BJ (cell line): ENCODE data around the gene TRMT10B. TPM values are rescaled to one million over a fixed set of nuclear protein-coding genes. Genes with fewer than 3 reads are reported as not detected.

ENCODE experiments used
- CTCF ChIA-PET: fragments of 350-600 bp; formaldehyde crosslinking; extraction: SDS; loops from one replicate; lab custom pipeline; 2021; ENCODE audit warnings: antibody characterized with exemption, inconsistent platforms; lab: Yijun Ruan, JAX
- POLR2A ChIA-PET: fragments of 300-600 bp; sonication (Branson Sonifier 250); formaldehyde crosslinking; extraction: SDS; loops from one replicate; lab custom pipeline; 2021; ENCODE audit warnings: antibody characterized with exemption; lab: Charles Lee
- DNase-seq: peaks from one replicate; pipeline ENCODE4 v3.0.0-alpha.2; 2011; ENCODE audit warnings: low read depth
- H3K27me3 ChIP-seq: 2 replicates; pipeline ENCODE4 v1.6.0; 2011; ENCODE audit warnings: low read length; ENCODE audit not compliant: control insufficient read depth, insufficient read depth
- H3K36me3 ChIP-seq: 2 replicates; pipeline ENCODE4 v1.5.1; 2011; ENCODE audit warnings: low read length; ENCODE audit not compliant: control insufficient read depth, insufficient read depth
- H3K4me3 ChIP-seq: 2 replicates; pipeline ENCODE4 v1.5.1; 2011; ENCODE audit warnings: low read depth, mild to moderate bottlenecking, control low read depth, low read length
- polyA minus RNA-seq: library from RNA; depleted of rRNA, polyadenylated mRNA; stranded (reverse); fragments of >200 nt; gene quantifications from 2 replicates; pipeline ENCODE4 v1.2.3, GENCODE V29; 2011; rRNA and poly(A)+ RNA removed
- polyA plus RNA-seq: library from polyadenylated mRNA; depleted of rRNA; stranded (reverse); fragments of >200 nt; gene quantifications from 2 replicates; pipeline ENCODE4 v1.2.3, GENCODE V29; 2011; rRNA removed
- TF ChIP-seq, protein P1 (sequence below): IDR thresholded peaks from 2 replicates; pipeline ENCODE4 v1.5.1; 2011; ENCODE audit warnings: low read depth, mild to moderate bottlenecking, control low read depth, inconsistent platforms, low read length, moderate library complexity; ENCODE audit not compliant: insufficient read depth

Gene TRMT10B
- polyA plus RNA-seq: 5.3 and 5.8 TPM in 2 replicates
- 1.7 and 2.0 TPM in 2 replicates for polyA minus RNA-seq

DNA sequence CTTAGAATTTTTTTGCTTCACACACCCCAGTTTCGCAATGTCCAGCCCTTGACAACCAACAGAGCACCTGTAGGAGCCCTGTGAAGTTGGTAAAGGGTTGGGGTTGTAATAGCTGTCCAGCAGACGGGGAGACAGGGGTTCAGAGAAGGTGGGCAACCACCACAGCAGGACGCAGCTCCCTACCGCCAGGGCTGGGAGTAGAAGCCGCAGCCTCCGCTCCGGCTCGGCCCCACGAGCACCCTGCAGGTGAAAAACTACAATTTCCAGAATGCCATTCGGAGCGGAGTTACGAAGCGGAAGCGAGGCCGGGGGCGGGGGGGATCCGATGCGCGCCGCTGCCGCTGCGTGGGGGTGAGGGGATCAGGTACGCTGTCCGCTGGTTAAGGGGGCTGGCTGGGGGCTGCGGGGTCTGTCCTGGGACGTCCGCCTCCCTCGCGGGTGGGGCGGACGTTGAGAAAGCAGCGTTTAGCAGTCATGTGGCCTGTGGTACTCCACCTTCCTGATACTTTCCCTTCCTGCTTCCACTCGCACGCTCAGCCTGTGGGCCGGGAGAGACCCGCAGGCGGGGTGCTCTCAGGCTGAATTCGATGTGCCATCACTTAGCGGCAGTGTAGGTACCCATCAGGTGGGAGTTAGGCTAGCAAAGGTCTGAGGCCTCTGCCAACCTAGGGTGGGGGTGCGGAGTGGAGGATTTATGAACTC is at the start of gene TRMT10B:
TSS of gene TRMT10B (plus strand) at position 317 of the 702 bp plus-strand sequence. CDS start 8,127 bp downstream, outside the sequence.
- Histone ChIP-seq H3K27me3 (no peaks in the 10 kb centered on the region), H3K36me3 (no peaks in the 10 kb centered on the region), H3K4me3 (peak within 1 kb of the TSS; percentile 69)
- CTCF ChIA-PET: no interaction called here
- POLR2A ChIA-PET: no interaction called here
- TF ChIP-seq, protein P1, sequence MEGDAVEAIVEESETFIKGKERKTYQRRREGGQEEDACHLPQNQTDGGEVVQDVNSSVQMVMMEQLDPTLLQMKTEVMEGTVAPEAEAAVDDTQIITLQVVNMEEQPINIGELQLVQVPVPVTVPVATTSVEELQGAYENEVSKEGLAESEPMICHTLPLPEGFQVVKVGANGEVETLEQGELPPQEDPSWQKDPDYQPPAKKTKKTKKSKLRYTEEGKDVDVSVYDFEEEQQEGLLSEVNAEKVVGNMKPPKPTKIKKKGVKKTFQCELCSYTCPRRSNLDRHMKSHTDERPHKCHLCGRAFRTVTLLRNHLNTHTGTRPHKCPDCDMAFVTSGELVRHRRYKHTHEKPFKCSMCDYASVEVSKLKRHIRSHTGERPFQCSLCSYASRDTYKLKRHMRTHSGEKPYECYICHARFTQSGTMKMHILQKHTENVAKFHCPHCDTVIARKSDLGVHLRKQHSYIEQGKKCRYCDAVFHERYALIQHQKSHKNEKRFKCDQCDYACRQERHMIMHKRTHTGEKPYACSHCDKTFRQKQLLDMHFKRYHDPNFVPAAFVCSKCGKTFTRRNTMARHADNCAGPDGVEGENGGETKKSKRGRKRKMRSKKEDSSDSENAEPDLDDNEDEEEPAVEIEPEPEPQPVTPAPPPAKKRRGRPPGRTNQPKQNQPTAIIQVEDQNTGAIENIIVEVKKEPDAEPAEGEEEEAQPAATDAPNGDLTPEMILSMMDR: 0 out of 2 replicates have a peak, but pooled peaks have one; percentile 8
- no peak for DNase-seq

DNA sequence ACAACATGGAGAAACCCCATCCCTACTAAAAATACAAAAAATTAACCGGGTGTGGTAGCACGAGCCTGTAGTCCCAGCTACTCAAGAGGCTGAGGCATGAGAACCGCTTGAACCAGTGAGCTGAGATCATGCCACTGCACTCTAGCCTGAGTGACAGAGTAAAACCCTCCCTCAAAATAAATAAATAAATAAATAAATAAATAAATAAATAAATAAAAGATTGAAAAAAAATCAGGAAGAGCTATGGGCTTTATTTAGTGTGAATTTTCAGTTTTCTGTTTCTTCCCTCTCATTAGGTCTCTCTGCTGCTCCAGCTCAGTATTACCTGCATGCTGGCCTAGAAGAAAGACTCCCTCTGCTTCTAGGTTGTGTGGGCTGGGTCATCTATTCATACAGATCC is 47.8 kb upstream of the TRMT10B start:
- Histone ChIP-seq H3K27me3 (peaks cover 4% of the 10 kb centered on the region), H3K36me3 (no peaks in the 10 kb centered on the region), H3K4me3 (no peak overlapping the region)
- TF ChIP-seq, protein P1: no peak
- no peak for DNase-seq
- ChIA-PET CTCF (interaction anchor here (0.6 kb wide), 2 partner anchors 73 to 574 kb away, joined by 3 to 4 read pairs; no protein-coding TSS in a partner anchor), POLR2A (no interaction called here)

GRCh38 chr9:37706290-37706689 is 47.3 kb upstream of the TRMT10B start:
- no peak for DNase-seq
- POLR2A ChIA-PET: no interaction called here
- Histone ChIP-seq H3K27me3 (peaks cover 4% of the 10 kb centered on the region), H3K36me3 (no peaks in the 10 kb centered on the region), H3K4me3 (no peak overlapping the region)
- TF ChIP-seq, protein P1: no peak
- CTCF ChIA-PET: interaction anchor here (0.6 kb wide), 2 partner anchors 74 to 573 kb away, joined by 3 to 4 read pairs; no protein-coding TSS in a partner anchor

GRCh38 chr9:37707748-37708147 is 45.9 kb upstream of the TRMT10B start:
- POLR2A ChIA-PET: no interaction called here

DNA sequence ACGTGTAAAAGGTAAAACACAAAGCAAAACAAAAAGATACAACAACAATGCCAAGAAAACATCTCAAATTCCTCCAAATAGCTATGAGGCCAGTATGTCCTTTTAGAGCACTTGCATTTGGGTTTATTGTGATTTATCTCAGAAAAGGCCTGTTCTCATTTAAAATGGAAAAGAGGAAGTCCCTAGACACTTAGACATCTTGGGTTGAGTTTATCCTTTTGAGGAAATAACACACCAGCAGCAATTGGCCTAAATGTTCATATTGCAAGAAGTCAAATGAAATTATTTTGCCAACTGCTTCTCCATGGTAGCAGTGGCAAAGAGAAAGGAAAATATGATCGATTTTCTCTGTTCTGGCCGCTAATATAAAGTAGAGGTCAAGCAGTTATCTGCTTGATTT is 43.6 kb upstream of the TRMT10B start:
- TF ChIP-seq, protein P1: no peak
- H3K4me3 ChIP-seq: no peak overlapping the region
- H3K36me3 ChIP-seq: no peaks in the 10 kb centered on the region
- POLR2A ChIA-PET: no interaction called here
- peaks cover 4% of the 10 kb centered on the region for H3K27me3 ChIP-seq
- CTCF ChIA-PET: no interaction called here
- DNase-seq: no peak

More at GRCh38 chr9:37707748-37708147, 45.9 kb upstream of the TRMT10B start:
- Histone ChIP-seq H3K4me3 (no peak overlapping the region), H3K36me3 (no peaks in the 10 kb centered on the region), H3K27me3 (peaks cover 4% of the 10 kb centered on the region)
- CTCF ChIA-PET: no interaction called here
- no peak for DNase-seq
- TF ChIP-seq, protein P1: no peak
